ENCODE results near the gene ORC3.

GRCh38 chr6:87702589-87702945 lies 112.6 kb downstream of the ORC3 start:
- TF ChIP-seq EZH2 (IDR thresholded peaks at IDR 0.05; ENCODE audit: borderline replicate concordance, insufficient read depth, low read depth, low read length, poor library complexity, severe bottlenecking): no peak
- no peak for TF ChIP-seq CTCF (IDR thresholded peaks at IDR 0.05)
